ENCODE data around the gene RGL3.
"Not testable (repeated sequence)": the region's sequence is repeated elsewhere in the genome, so short reads cannot be mapped to it uniquely, and the experiment has no call there.

Gene RGL3

GRCh38 chr19:11418549-11419506 is at the start of gene RGL3:
Gene RGL3, minus strand, starts transcription at chr19:11419314. Its CDS starts 36 bp downstream, at chr19:11419278.
- DNase-seq: no peak

GRCh38 chr19:11468266-11468845 is 49.2 kb upstream of the RGL3 start:
- not testable (repeated sequence) for DNase-seq

DNA sequence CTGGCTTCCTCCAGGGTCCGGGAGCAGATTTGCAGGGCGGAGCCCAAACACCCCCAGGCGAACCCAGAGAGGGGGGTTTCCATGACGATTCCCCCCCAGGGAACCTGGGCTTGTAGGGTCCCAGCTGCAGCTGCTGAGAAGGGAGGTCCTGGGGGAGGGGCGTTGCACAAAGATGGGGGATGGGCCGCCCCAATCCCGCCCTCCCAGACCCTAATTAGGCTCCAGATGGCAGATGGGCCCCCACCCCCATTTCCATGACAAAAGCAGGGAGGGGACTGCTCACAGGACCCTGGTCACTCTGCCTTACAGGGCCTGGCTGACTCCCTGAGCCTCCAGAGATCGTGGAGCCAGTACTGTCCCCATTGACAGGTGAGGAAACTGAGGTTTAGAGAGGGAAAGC is 46.5 kb upstream of the RGL3 start:
- DNase-seq: no peak

GRCh38 chr19:11464333-11465265 is 45.5 kb upstream of the RGL3 start:
- no peak for DNase-seq

DNA sequence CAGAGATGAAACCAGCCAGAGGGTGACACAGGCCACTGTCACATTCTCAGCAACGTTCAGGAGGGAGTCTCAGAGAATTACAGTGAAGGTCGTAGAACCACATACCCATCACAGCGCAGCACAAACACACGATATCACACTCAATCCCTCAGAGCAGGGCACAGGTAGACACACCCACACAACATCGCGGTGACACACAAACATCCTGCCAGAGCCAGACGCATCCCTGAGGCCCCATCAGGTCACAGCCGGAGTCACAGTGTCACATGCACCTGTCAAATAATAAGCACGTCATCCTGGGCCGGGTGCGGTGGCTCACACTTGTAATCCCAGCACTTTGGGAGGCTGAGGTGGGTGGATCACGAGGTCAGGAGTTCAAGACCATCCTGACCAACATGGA is 44.3 kb upstream of the RGL3 start:
- no peak for DNase-seq

- no peak for DNase-seq
These were observed 42.3 kb upstream of the RGL3 start for GRCh38 chr19:11461453-11461852.

DNA sequence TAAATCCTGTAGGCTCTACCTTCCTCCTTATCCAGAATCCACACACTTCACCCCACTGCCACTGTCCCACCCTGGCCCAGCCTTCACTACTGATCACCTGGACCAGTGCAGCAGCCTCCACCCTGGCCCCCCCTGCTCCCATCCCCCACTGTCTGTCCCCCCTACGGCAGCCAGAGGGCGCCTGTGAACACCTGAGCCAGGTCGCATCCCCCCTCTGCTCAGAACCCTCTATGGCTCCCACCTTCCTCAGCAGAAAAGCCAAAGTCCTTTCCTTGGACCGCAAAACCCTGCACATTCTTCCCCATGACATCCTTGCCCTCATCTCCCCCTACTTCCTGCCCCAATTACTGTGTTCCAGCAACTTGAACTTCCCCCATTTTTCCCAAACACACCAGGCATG is 41.1 kb upstream of the RGL3 start:
- DNase-seq: no peak

DNA sequence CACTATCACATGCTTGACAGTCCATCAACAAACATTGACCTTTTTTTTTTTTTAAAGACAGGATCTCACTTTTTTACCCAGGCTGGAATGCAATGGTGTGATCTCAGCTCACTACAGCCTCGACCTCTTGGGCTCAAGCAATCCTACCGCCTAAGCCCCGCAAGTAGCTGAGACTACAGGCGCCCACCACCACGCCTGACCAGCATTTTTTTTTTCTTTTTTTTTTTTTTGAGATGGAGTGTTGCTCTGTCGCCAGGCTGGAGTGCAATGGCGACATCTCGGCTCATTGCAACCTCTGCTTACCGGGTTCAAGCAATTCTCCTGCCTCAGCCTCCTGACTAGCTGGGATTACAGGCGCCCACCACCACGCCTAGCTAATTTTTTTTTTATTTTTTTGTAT is 39.8 kb upstream of the RGL3 start:
- DNase-seq: not testable (repeated sequence)

GRCh38 chr19:11458236-11458900 is 39.3 kb upstream of the RGL3 start:
- DNase-seq: no peak

- DNase-seq: no peak
These were observed 38.7 kb upstream of the RGL3 start for GRCh38 chr19:11457831-11458230.

GRCh38 chr19:11457115-11457514 is 38.0 kb upstream of the RGL3 start:
- no peak for DNase-seq

DNA sequence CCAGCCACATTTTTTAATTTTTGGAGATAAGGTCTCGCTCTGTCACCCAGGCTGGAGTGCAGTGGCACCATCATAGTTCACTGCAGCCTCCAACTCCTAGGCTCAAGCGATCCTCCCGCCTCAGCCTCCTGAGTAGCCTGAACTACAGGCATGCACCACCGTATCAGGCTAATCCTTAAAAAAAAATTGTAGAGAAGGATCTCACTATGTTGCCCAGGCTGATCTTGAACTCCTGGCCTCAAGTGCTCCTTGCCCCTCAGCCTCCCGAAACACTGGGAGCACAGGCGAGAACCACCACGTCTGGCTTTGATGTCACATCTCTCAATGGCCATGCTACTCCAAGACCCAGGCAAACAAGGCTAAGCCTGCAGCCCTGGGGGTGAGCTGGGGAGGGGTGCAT is 37.5 kb upstream of the RGL3 start:
- DNase-seq: no peak

GRCh38 chr19:11455233-11455554 is 36.1 kb upstream of the RGL3 start:
- DNase-seq: not testable (repeated sequence)

- DNase-seq: no peak
These were observed 34.6 kb upstream of the RGL3 start for GRCh38 chr19:11453468-11454341.

DNA sequence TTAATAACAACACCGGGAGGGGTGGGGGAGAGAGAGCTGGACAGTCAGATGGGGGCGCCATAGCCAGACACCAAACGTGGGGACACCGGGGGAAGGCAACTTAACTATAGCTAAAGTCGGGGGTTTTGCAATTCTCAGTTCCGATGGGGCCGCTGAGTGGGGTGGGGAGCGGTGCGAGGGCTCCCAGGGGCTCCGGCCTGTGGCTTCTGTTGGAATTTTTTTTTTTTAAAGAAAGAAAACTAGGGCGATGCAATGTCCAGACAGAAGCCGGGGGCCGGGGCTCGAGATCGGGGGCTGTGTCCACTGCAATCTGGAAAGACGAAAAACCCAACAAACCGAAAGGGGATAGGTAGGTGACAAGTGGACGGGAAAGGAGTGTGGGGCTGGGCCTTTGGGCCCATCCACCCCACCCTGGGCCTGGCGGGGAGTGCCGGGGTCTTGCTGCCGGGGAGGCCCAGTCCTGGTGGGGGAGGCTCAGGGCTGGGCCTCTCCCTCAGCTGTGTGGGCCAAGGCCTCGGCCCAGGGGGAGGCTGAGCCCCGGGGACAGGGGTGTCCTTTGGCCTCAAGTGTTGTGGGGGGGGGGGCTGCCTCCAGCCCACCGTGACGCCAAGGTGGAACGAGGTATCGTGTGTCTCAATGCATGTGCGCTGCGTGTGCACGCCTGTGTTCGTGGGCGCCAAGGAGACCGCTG is 33.7 kb upstream of the RGL3 start:
- DNase-seq: no peak

GRCh38 chr19:11451871-11452619 is 32.9 kb upstream of the RGL3 start:
- DNase-seq: no peak

DNA sequence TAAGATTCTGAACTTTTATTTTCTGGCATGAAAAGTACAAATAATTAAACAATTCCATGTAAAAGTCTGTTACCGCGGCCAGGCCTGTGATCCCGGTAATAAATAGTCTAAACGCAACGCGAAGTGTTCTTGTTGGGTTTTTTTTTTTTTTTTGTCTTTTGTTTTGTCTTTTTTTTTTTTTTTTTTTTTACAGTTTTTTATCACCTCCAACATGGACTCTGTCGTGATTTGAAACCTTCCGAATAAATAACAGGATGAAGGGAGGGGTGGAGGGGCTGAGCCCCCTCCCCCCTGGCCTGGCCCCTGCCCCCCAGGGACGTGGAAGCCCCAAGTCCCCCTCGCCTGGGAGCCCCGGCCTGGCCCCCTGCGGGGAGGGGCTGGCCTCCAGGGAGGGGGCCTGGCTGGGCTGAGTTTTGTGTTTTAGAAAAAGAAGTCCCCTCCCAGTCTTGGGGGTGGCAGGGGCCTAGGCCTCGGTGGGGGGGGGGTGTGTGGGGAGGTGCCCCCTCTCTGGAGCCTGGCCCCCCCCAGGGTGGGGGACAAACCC is 32.3 kb upstream of the RGL3 start:
- no peak for DNase-seq

GRCh38 chr19:11450570-11451326 is 31.6 kb upstream of the RGL3 start:
- DNase-seq: no peak

DNA sequence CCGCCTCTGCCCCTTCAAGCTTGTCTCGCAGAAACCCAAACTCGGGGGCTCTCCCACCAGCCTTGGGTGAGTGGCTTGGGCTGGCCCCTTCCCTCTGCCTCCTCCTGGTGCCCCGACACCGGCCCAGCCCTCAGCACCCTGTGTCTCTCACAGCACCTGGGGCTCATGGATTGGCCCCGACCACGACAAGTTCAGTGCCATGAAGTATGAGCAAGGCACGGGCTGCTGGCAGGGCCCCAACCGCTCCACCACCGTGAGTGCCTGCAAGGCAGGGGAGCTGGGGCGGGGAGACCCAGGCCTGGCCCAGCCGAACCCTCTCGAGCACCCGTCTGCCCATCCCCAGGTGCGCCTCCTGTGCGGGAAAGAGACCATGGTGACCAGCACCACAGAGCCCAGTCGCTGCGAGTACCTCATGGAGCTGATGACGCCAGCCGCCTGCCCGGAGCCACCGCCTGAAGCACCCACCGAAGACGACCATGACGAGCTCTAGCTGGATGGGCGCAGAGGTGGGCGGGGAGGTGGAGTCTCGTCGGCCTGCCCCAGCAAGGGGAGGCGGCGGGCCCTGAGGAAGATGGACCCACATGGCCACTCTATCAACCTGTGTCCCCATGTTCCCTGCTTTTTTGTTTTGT is 29.9 kb upstream of the RGL3 start:
- no peak for DNase-seq

Data from kidney glomerular epithelial cell (primary cell).